ENCODE measurements around the gene SRSF3. TPM values are rescaled to one million over a fixed set of nuclear protein-coding genes. Genes with fewer than 3 reads are reported as not detected.

The SRSF3 gene
- polyA plus RNA-seq, 1 donor (not counting 4 experiments of a cell fraction or from before 2014, with no cell fraction given), result 398 TPM

- no peaks in the 10 kb centered on the region for H4K20me1 ChIP-seq (ENCODE audit: control insufficient read depth, extremely low read depth, insufficient read depth, low read length)
- no peaks in the 10 kb centered on the region for H3K9me3 ChIP-seq (ENCODE audit: control insufficient read depth, low read depth, low read length)
- no peak overlapping the region for H2AFZ ChIP-seq (ENCODE audit: control insufficient read depth, low read length)
- FAIRE-seq (peak; percentile 70), DNase-seq (ENCODE audit: low read depth, low spot score) (peak; percentile 92)
- H3K27ac ChIP-seq (ENCODE audit: control insufficient read depth, insufficient read depth, low read length), result peak overlapping the region; percentile 53
- H3K4me1 ChIP-seq (ENCODE audit: control insufficient read depth, extremely low read depth, insufficient read depth, low read length), result peaks cover 14% of the 10 kb centered on the region
- no peak overlapping the region for H3K4me2 ChIP-seq (ENCODE audit: control insufficient read depth, extremely low read depth, insufficient read depth, low read depth, low read length)
- H3K9ac ChIP-seq (ENCODE audit: control insufficient read depth, extremely low read depth, insufficient read depth, low read length), result peak overlapping the region; percentile 43
- peaks cover 0 to 3% of the 10 kb centered on the region in 2 experiments for H3K36me3 ChIP-seq (ENCODE audit: control insufficient read depth in 2 of 2, extremely low read depth in 1 of 2, insufficient read depth in 2 of 2, low read length in 2 of 2)
- no peaks in the 10 kb centered on the region for H3K27me3 ChIP-seq (ENCODE audit: control insufficient read depth, extremely low read depth, insufficient read depth, low read length)
- no peak overlapping the region for H3K4me3 ChIP-seq (ENCODE audit: control insufficient read depth in 2 of 3, extremely low read depth in 1 of 3, insufficient read depth in 2 of 3, low read depth in 1 of 3, low read length in 3 of 3)
- TF ChIP-seq EZH2 (IDR thresholded peaks at IDR 0.05; ENCODE audit: low read length), result no peak
- no peak for TF ChIP-seq CTCF (optimal IDR thresholded peaks at IDR 0.05 in 1 of 3, IDR thresholded peaks at IDR 0.05 in 1 of 3, conservative IDR thresholded peaks at IDR 0.05 in 1 of 3; ENCODE audit: extremely low read depth in 1 of 3, insufficient read depth in 2 of 3, low read length in 3 of 3)
- H3K9me1 ChIP-seq (ENCODE audit: control insufficient read depth, extremely low read depth, insufficient read depth, low read length), result no peaks in the 10 kb centered on the region
- dilution Hi-C loops (cut with MboI; ENCODE audit: extremely low pct_ligation_motif_present, low sequenced_read_pairs), result loop anchor here (10.0 kb wide), 1 partner anchor 138 kb away; no protein-coding TSS in a partner anchor
- H3K79me2 ChIP-seq (ENCODE audit: control insufficient read depth, insufficient read depth, low read length), result no peaks in the 10 kb centered on the region
These were observed 22.8 kb downstream of the SRSF3 start for GRCh38 chr6:36616893-36617521.

DNA sequence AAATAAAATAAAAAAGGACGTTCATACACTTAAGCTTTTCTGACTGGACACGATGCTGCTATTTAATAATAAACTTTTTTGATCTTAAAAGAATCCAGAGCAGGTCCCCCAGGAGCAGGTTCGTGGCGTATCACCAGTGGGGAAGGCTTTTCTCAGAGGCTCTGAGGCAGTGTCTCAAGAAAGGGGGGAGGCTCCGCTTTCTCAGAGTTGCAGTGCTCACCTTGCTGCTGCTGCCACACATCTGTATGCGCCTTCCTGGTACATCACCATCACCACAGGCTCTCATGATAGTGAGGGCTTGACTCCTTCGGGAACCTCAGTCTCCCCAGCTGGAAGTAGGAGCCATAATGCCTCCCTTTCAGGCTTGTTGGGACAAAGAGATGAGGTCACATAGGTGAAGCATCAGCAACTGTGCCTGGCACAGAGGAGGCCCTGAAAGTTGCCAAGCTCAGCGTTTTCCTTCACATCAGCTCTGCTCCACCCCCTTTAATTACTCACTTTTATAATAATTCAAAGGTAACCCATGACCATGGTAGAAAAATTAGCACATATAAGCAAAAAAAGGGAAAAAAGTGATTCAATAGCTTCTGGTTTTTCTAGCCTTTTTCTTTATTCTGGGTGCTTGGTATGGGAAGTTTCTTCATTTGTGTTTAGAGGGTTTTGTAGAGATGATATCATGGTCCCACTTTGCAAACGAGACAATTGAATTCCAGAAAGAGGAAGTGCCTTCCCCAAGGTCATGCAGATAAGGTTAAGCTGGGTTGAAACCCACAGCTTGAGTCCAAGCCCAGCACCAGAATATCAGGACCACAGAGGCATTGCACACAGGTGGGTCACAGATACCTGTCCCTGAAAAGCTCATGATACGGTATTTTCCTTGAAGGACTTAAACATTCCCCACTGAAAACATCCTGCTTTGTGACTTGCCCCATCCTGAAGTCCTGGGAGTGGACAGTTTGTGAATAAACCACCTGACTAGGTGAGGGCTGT lies 24.5 kb downstream of the SRSF3 start:
- dilution Hi-C loops (cut with MboI; ENCODE audit: extremely low pct_ligation_motif_present, low sequenced_read_pairs), result loop anchor here (10.0 kb wide), 1 partner anchor 136 kb away; no protein-coding TSS in a partner anchor
- no peaks in the 10 kb centered on the region for H3K9me1 ChIP-seq (ENCODE audit: control insufficient read depth, extremely low read depth, insufficient read depth, low read length)
- H3K4me2 ChIP-seq (ENCODE audit: control insufficient read depth, extremely low read depth, insufficient read depth, low read depth, low read length), result no peak overlapping the region
- no peaks in the 10 kb centered on the region for H3K27me3 ChIP-seq (ENCODE audit: control insufficient read depth, extremely low read depth, insufficient read depth, low read length)
- H3K4me1 ChIP-seq (ENCODE audit: control insufficient read depth, extremely low read depth, insufficient read depth, low read length), result peaks cover 22% of the 10 kb centered on the region
- FAIRE-seq (no peak), DNase-seq (ENCODE audit: low read depth, low spot score) (no peak)
- no peaks in the 10 kb centered on the region for H3K9me3 ChIP-seq (ENCODE audit: control insufficient read depth, low read depth, low read length)
- no peaks in the 10 kb centered on the region for H3K36me3 ChIP-seq (ENCODE audit: control insufficient read depth in 2 of 2, extremely low read depth in 1 of 2, insufficient read depth in 2 of 2, low read length in 2 of 2)
- no peaks in the 10 kb centered on the region for H4K20me1 ChIP-seq (ENCODE audit: control insufficient read depth, extremely low read depth, insufficient read depth, low read length)
- TF ChIP-seq CTCF (optimal IDR thresholded peaks at IDR 0.05 in 1 of 3, IDR thresholded peaks at IDR 0.05 in 1 of 3, conservative IDR thresholded peaks at IDR 0.05 in 1 of 3; ENCODE audit: extremely low read depth in 1 of 3, insufficient read depth in 2 of 3, low read length in 3 of 3) (no peak), EZH2 (IDR thresholded peaks at IDR 0.05; ENCODE audit: low read length) (no peak)
- no peak overlapping the region for H3K9ac ChIP-seq (ENCODE audit: control insufficient read depth, extremely low read depth, insufficient read depth, low read length)
- H3K79me2 ChIP-seq (ENCODE audit: control insufficient read depth, insufficient read depth, low read length), result no peaks in the 10 kb centered on the region
- no peak overlapping the region for H3K4me3 ChIP-seq (ENCODE audit: control insufficient read depth in 2 of 3, extremely low read depth in 1 of 3, insufficient read depth in 2 of 3, low read depth in 1 of 3, low read length in 3 of 3)
- no peak overlapping the region for H3K27ac ChIP-seq (ENCODE audit: control insufficient read depth, insufficient read depth, low read length)
- H2AFZ ChIP-seq (ENCODE audit: control insufficient read depth, low read length), result no peak overlapping the region

Measured in keratinocyte (primary cell).